GM12801 (cell line): Measurements from ENCODE around the gene IL10RA.

Experiments used
- TF ChIP-seq, protein P1 (sequence below): IDR thresholded peaks from one replicate; pipeline ENCODE4 v1.5.1; 2011; ENCODE audit warnings: control low read depth; ENCODE audit not compliant: insufficient read length; ENCODE audit errors: extremely low read depth

The IL10RA gene

DNA sequence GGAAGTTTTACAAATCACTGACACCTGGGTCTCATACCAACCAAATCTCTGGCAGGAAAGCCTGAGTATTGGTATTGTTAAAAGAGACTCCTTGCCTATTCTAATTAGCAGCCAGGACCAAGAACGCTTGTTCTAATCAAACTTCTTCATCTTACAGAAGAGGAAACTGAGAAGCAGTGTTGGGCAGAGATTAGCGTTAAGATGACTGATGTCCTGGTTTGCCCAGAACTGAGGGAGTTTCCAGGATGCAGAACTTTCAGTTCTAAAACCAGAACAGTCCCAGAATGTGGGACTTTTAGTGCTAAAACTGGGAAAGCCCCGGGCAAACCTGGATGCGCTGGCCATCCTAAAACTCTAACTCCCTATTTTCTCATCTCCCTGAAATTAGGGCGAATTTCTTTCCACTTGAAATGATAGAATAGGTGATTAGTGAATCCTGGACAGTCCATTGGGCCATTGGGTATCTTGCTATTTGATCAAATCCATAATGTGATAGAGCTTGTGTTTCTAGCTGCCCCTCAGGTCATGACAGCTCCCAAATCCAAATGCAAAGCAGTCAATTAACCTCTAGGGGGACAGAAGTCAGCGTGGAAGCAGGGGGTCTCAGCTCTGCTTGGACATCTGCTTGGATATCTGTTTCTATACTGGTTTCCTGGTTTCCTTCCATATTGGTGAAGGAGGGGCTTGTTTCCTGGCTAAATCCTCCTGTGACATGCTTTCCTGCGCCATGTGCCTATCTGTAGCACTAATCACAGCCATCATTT lies 41.0 kb upstream of the IL10RA start:
- TF ChIP-seq, protein P1, sequence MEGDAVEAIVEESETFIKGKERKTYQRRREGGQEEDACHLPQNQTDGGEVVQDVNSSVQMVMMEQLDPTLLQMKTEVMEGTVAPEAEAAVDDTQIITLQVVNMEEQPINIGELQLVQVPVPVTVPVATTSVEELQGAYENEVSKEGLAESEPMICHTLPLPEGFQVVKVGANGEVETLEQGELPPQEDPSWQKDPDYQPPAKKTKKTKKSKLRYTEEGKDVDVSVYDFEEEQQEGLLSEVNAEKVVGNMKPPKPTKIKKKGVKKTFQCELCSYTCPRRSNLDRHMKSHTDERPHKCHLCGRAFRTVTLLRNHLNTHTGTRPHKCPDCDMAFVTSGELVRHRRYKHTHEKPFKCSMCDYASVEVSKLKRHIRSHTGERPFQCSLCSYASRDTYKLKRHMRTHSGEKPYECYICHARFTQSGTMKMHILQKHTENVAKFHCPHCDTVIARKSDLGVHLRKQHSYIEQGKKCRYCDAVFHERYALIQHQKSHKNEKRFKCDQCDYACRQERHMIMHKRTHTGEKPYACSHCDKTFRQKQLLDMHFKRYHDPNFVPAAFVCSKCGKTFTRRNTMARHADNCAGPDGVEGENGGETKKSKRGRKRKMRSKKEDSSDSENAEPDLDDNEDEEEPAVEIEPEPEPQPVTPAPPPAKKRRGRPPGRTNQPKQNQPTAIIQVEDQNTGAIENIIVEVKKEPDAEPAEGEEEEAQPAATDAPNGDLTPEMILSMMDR = no peak

- TF ChIP-seq, protein P1 = no peak
Observed at GRCh38 chr11:117946156-117946841, 39.9 kb upstream of the IL10RA start.

DNA sequence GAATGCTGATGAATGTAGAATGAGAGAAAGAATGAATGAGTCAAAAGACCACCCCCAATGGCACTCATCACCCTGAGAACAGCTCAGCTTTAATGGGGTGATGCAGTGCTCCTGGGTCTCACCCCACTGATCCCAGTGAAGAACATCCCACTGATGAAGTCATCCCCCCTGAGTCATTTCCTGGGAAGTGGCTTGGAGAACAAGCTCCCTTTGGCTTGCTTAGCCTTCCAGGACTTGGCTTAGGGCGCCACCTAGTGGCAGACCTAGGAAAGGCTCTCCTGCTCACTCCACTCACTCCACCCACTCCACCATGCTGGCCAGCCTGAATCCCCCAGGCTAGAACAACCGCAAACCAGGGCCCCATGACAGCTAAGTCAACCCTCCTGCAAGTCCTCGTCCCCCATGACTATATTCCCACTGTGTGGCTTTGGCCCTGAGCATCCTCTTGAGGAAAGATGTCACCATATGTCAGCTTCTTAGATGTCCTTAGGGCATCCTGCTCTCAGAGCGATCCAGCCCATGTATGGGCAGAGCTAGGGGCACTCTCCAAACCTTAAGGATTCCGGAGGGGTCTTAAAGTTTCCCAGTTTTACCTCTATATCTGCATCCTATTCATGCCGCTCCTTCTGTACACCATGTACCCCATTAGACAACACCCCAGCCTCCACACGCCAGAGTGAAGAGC lies 39.2 kb upstream of the IL10RA start:
- TF ChIP-seq, protein P1 = no peak

DNA sequence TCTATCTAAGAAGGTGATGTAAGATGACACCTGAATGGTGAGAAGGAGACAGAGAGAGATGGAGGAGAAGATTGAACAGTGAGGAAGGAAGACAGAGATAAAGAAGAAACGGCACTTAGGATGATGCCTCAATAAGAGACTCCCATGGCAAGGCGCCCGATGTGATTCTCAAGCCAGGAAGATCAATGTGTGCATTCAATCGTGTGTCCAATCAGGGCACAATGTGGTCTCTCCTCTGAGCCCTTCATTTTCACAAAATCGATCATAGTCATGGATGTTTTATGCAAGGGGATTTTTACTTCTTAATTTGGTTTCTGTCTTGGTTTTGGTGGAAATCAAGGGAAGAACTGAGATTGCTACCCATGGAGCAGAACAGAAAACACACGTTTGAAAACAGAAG lies 37.1 kb upstream of the IL10RA start:
- TF ChIP-seq, protein P1 = no peak

- TF ChIP-seq, protein P1 = no peak
Observed at GRCh38 chr11:117950301-117950700, 35.9 kb upstream of the IL10RA start.

- TF ChIP-seq, protein P1 = no peak
Observed at GRCh38 chr11:117950993-117951961, 34.9 kb upstream of the IL10RA start.
